DMS153 treated with DMSO at 0.1 percent for 48 hours (cell line): Measurements from ENCODE around the gene RHBDD1.

Experiments used
- DNase-seq: peaks from one replicate; lab custom pipeline; 2025; ENCODE audit not compliant: unreplicated experiment; lab: John Stamatoyannopoulos, UW

The RHBDD1 gene

GRCh38 chr2:226845386-226846116 is 9.7 kb downstream of the RHBDD1 start:
- no peak for DNase-seq

DNA sequence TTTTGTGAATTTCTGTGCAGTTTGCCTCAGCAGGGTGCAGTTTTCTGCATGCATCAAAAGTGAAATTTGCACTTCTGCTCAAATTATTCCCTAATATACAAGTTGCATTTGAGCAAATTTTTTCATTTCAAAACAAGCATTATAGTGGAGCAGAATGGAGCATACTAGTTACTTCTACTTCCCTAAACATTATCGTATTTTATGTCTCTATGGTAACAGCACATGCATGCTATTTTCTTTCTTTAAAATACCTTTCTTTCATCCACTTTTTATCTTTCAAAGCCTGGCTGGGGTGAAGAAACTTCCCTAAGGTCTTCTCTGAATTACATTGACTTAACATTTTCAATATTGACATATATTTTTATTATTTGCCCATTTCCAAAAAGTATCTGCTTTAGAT is 11.2 kb downstream of the RHBDD1 start:
- DNase-seq = no peak

GRCh38 chr2:226847511-226847910 is 11.7 kb downstream of the RHBDD1 start:
- no peak for DNase-seq

DNA sequence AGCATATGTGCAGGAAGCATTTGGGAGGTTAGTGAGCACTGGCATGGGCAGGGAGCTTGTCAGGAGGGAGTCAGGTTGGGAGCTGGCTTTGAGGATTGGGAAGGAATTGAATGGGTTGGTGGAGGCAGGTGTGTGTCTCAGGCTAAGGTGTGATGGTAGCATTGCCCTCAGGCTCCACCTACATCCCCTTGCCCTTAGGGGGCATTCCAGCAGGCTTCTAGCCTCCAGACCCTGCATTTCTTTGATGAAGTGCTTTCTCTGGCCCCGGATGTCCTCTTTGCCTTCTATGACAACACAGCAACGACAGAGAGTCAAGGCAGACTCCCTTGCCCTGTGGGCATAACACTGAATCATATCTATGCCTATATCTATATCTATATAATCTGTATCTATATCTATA is 13.5 kb downstream of the RHBDD1 start:
- DNase-seq = no peak

DNA sequence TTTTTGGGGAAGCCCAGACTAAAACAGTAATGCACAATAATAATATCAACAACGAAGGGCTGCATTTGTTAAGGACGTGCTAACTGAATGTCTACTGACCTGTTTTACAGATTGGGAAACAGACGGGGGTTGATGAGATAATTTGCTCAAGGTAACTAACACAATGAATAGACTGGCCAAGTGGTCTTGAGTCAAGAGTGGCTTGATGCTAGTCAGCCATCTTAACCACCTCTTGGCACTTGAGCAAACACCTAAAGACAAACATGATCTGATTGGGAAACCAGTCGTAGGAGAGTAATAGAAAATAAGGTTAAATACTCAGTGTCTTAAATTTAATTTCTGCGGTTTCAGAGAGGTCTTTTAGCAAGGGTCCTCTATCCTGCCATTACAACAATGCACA is 14.2 kb downstream of the RHBDD1 start:
- DNase-seq = no peak

DNA sequence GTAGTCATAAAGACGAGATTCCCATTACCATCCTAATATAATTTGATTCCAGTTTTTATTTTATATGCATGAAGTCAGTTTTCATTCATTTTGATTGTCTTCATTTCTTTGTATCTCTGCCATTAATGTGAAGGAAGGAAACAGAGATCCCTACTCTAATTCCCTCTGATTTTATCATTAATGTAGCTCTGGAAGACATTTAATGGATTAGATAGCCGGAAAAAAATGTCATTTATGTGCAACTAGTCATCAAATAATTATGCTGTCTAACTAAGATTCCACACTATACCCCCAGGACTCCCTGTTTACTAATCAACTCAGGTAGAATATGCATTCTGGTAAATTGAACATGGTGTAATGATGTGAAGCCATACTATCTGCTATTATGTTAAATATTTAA is 19.9 kb downstream of the RHBDD1 start:
- no peak for DNase-seq

DNA sequence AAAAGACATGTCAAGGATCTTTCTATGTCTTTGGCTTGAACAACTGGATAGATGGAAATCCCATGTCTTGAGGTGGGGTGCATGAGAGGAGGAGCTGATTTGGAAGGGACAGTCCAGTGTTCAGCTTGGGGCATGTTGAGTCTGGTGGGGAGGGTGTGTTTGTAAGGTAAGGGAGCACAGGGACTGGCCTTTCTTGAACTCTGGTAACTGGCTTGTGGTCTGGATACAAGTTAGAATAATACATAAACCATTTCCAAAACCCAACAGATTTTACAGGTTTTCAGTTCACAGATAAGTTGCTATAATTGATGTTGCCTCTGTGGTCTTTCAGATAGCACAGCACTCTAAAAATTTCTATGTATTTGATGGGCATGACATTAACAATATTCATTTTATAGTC is 24.2 kb downstream of the RHBDD1 start:
- no peak for DNase-seq

DNA sequence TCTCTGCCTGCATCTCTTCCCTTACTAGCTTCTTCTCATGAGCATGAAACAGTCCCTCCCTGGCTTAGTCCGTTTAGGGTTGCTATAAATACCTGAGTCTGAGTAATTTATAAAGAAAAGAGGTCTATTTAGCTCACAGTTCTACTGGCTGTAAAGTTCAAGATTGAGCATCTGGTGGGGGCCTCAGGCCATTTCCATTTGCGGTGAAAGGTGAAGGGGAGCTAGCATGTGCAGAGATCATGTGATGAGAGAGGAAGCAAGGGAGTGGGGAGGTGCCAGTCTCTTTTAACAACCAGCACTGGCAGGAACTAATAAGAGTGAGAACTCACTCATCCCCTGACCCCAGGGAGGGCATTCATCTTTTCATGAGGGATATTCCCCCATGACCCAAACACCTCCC is 26.8 kb downstream of the RHBDD1 start:
- no peak for DNase-seq

DNA sequence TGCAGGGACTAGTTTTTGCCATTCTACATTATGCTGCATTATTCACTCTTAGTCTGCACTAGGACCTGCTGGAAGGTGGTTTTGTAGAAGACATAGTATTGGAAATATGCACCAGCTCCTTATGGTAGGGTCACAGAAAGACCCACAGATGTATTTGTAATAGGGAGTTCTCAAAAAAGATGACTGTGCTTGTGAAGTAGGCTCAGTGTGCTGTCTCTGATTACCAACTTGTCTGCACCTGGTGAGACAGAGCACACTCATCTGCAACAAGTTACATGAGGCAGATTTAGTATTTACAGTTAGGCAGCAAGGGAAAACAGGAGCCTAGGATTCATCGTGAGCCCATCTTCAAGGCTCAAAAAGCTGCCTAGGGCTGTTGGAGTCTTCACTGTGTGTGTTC is 29.4 kb downstream of the RHBDD1 start:
- DNase-seq = no peak

- no peak for DNase-seq
Observed at GRCh38 chr2:226865710-226866109, 29.9 kb downstream of the RHBDD1 start.

- no peak for DNase-seq
Observed at GRCh38 chr2:226868331-226869162, 32.7 kb downstream of the RHBDD1 start.

GRCh38 chr2:226869371-226869770 is 33.5 kb downstream of the RHBDD1 start:
- no peak for DNase-seq

DNA sequence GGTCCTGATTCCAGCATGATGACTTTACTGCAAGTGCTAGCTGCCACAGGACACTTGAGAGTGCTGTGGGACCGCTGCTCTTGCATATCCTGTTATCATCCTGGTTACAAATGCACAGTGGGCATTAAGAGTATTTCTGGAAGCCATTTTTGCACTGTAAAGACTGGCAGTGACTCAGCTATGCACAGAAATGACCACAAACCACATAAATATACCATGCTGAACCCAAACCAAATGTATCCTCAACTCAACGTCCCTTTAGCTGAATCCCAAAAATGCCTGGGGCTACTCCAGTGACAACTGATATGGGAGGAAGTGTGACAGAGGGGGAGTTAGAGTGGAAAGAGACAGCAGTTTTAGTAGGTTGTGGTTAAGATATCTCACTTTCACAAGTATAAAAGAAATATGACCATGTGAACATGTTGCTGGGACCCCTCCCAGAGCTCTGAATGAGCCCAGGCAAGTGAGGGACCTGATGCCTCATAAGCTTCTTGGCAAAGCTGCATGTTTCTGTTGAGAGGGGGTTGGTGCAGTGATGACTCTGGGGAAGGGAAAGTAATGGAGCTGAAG is 37.3 kb downstream of the RHBDD1 start:
- no peak for DNase-seq

DNA sequence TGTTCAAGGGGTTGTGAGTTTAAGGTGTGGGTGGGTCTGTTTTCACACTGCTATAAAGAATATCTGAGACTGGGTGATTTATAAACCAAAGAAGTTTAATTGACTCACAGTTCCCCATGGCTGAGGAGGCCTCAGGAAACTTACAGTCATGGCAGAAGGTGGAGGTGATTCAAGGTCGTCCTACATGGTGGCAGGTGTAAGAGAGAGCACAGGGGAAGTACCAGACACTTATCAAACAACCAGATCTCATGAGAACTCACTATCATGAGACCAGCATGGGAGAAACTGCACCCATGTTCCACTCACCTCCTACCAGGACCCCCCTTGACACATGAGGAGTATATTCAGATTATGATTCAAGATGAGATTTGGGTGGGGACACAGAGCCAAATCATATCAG is 38.0 kb downstream of the RHBDD1 start:
- DNase-seq = no peak

GRCh38 chr2:226874749-226875148 is 38.9 kb downstream of the RHBDD1 start:
- no peak for DNase-seq

DNA sequence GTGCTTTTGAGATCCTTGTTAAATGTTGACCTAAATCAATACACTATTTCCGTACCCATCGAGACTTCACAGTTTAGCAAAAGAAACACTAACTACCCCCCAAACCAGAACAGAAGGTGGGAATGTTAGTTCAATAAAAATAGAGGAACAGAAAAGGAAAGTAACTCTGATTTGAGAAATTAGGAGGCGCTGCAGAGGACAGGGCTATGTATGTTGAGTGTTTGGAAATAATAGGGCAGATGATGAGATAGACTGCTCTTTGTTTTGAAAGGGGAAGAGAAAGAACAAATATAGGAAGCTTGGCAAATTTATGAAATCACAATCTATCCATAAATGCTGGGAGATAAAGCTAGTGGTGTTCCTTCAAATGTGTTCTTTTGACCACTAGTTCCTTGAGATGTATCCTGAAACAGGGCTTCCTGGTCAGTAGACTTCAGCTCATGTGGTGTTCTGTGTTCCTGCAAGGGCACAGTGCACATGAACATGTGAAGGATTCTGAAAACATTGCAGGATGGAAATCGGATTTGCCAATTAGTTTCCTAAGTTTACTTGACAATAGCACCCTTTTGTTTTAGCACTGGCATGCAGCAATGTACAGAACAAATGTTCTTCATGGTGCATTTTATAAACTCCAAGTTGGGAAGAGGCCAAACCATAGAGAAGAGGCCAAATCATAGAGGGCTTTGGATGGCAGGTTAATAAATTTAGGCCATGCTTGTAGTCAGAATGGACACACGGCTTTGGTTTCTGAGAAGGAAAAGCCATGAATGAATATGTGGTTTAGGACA is 39.8 kb downstream of the RHBDD1 start:
- no peak for DNase-seq

DNA sequence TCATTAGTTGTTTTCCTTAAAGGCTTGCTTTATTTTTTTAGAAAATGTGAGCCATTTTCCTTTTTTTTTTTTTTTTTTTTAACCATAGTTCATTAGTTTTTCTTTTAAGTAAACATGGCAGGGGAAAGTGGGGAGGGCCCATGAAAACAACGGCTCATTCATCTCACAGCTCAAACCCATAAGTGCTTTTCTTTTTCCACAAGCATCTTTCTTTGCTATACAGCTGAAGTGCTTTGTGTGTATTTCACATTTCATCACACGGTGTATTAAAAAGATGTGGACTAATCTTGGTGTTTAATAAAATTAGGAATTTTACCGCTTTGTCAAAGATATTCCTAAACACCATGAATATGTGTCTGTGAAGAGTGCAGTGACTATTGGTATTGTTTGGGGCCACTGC is 41.6 kb downstream of the RHBDD1 start:
- no peak for DNase-seq

GRCh38 chr2:226881287-226881686 is 45.4 kb downstream of the RHBDD1 start:
- no peak for DNase-seq

DNA sequence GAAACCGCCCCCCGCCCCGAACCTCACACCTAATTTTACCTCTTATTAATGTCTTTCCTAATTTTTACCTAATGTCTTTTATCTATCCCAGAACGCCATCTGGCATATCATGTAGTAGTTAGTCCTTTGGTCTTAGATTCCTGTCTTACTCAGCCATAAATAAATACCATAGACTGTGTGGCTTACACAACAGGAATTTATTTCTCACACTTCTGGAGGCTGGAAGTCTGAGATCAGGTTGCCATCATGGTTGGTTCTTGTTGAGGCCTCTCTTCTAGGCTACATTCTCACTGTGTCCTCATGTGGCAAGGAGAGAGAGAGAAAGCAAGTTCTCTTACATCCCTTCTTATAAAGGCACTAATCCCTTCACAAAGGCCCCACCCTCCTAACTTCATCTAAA is 46.8 kb downstream of the RHBDD1 start:
- DNase-seq = no peak

- no peak for DNase-seq
Observed at GRCh38 chr2:226883296-226883795, 47.5 kb downstream of the RHBDD1 start.

- DNase-seq = no peak
Observed at GRCh38 chr2:226884166-226884565, 48.3 kb downstream of the RHBDD1 start.
